ENCODE results near the gene RGS21. TPM values are rescaled to one million over a fixed set of nuclear protein-coding genes. Genes with fewer than 3 reads are reported as not detected.

Gene RGS21
- total RNA-seq: not detected in 2 replicates

GRCh38 chr1:192316942-192317450 is at the start of gene RGS21:
TSS of gene RGS21 (plus strand) at chr1:192316992. CDS start at chr1:192343037, 26,045 bp downstream.
- no peak within 1 kb of the TSS for H3K4me3 Mint-ChIP-seq
- no peak for TF ChIP-seq CTCF (IDR thresholded peaks at IDR 0.05)
- no peaks in the 10 kb centered on the region for H3K9me3 Mint-ChIP-seq
- H3K27ac Mint-ChIP-seq: no peak within 1 kb of the TSS
- no peaks in the 10 kb centered on the region for H3K27me3 Mint-ChIP-seq
- DNase-seq: no peak
- H3K4me1 Mint-ChIP-seq: no peaks in the 10 kb centered on the region
- intact Hi-C loops (cut with micrococcal nuclease): no loop called here
- CTCF ChIA-PET: no interaction called here
- no peaks in the 10 kb centered on the region for H3K36me3 Mint-ChIP-seq (ENCODE audit: low read depth)
- POLR2A ChIA-PET: no interaction called here
- no peak for ATAC-seq (ENCODE audit: low read depth)

- DNase-seq (no peak), ATAC-seq (ENCODE audit: low read depth) (no peak)
- H3K9me3 Mint-ChIP-seq: no peaks in the 10 kb centered on the region
- POLR2A ChIA-PET: no interaction called here
- no peaks in the 10 kb centered on the region for H3K4me1 Mint-ChIP-seq
- H3K27ac Mint-ChIP-seq: no peak overlapping the region
- TF ChIP-seq CTCF (IDR thresholded peaks at IDR 0.05): no peak
- intact Hi-C loops (cut with micrococcal nuclease): no loop called here
- CTCF ChIA-PET: no interaction called here
- H3K36me3 Mint-ChIP-seq (ENCODE audit: low read depth): no peaks in the 10 kb centered on the region
- H3K4me3 Mint-ChIP-seq: no peak overlapping the region
- no peaks in the 10 kb centered on the region for H3K27me3 Mint-ChIP-seq
Measured at GRCh38 chr1:192268468-192269052, 48.2 kb upstream of the RGS21 start.

GRCh38 chr1:192270398-192270797 is 46.4 kb upstream of the RGS21 start:
- CTCF ChIA-PET: no interaction called here
- intact Hi-C loops (cut with micrococcal nuclease): no loop called here
- no peak overlapping the region for H3K27ac Mint-ChIP-seq
- H3K9me3 Mint-ChIP-seq: no peaks in the 10 kb centered on the region
- no peaks in the 10 kb centered on the region for H3K36me3 Mint-ChIP-seq (ENCODE audit: low read depth)
- POLR2A ChIA-PET: no interaction called here
- H3K4me1 Mint-ChIP-seq: no peaks in the 10 kb centered on the region
- ATAC-seq (ENCODE audit: low read depth): no peak
- no peak for DNase-seq
- no peaks in the 10 kb centered on the region for H3K27me3 Mint-ChIP-seq
- H3K4me3 Mint-ChIP-seq: no peak overlapping the region
- no peak for TF ChIP-seq CTCF (IDR thresholded peaks at IDR 0.05)

- no peak overlapping the region for H3K4me3 Mint-ChIP-seq
- no peaks in the 10 kb centered on the region for H3K36me3 Mint-ChIP-seq (ENCODE audit: low read depth)
- H3K27me3 Mint-ChIP-seq: no peaks in the 10 kb centered on the region
- intact Hi-C loops (cut with micrococcal nuclease): no loop called here
- ChIA-PET POLR2A (no interaction called here), CTCF (no interaction called here)
- no peak overlapping the region for H3K27ac Mint-ChIP-seq
- no peaks in the 10 kb centered on the region for H3K4me1 Mint-ChIP-seq
- no peaks in the 10 kb centered on the region for H3K9me3 Mint-ChIP-seq
- no peak for TF ChIP-seq CTCF (IDR thresholded peaks at IDR 0.05)
- DNase-seq: no peak
- no peak for ATAC-seq (ENCODE audit: low read depth)
Measured at GRCh38 chr1:192272732-192273131, 44.1 kb upstream of the RGS21 start.

GRCh38 chr1:192274588-192274987 is 42.2 kb upstream of the RGS21 start:
- DNase-seq (no peak), ATAC-seq (ENCODE audit: low read depth) (no peak)
- Mint-ChIP-seq H3K36me3 (ENCODE audit: low read depth) (no peaks in the 10 kb centered on the region), H3K9me3 (no peaks in the 10 kb centered on the region), H3K4me1 (no peaks in the 10 kb centered on the region), H3K27ac (no peak overlapping the region), H3K27me3 (no peaks in the 10 kb centered on the region), H3K4me3 (no peak overlapping the region)
- ChIA-PET POLR2A (no interaction called here), CTCF (no interaction called here)
- TF ChIP-seq CTCF (IDR thresholded peaks at IDR 0.05): no peak
- intact Hi-C loops (cut with micrococcal nuclease): no loop called here

All from activated B cell treated with CpG ODN at 0.5 μM for 24 hours (primary cell).